Measurements from ENCODE around the gene EFNA5.

Gene EFNA5

DNA sequence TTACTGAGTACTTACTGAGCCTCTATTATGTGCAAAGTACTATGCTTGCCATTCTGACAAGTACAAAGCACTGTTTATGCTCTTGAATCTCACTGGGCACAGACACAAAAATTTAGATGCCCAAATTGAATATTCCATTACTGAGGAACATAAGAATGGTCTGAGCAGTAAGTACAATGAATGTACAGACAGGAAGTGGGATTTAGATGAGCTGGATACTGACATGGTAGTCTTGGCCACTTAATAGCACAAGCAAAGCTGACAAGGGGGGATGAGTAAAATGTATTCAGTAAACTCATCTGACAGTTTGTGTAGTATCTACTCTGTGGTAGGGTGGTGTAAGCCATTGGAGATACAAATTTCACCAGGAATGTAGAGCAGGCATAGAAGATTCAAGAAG is 132.4 kb downstream of the EFNA5 start:
- Histone ChIP-seq H3K27ac (no peak overlapping the region), H3K4me3 (no peak overlapping the region)

DNA sequence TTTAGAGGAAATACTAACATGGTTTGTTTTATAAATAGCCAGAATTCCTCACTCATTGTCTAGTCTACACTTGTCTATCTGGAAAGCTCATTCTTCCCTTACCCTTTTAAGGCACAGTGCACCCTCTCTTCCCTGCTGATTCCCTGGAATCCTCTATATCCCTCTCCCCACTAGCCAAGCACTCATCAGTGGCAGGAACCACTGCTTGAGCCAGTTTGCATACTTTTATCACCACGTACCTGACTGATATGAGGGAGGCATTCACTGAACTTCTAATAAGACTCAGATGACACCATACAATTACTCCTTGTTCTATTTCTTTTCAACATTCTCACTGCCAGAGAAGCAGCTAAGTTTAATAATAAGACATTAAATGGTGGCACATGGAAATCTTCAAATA is 134.9 kb downstream of the EFNA5 start:
- Histone ChIP-seq H3K27ac (no peak overlapping the region), H3K4me3 (no peak overlapping the region)

DNA sequence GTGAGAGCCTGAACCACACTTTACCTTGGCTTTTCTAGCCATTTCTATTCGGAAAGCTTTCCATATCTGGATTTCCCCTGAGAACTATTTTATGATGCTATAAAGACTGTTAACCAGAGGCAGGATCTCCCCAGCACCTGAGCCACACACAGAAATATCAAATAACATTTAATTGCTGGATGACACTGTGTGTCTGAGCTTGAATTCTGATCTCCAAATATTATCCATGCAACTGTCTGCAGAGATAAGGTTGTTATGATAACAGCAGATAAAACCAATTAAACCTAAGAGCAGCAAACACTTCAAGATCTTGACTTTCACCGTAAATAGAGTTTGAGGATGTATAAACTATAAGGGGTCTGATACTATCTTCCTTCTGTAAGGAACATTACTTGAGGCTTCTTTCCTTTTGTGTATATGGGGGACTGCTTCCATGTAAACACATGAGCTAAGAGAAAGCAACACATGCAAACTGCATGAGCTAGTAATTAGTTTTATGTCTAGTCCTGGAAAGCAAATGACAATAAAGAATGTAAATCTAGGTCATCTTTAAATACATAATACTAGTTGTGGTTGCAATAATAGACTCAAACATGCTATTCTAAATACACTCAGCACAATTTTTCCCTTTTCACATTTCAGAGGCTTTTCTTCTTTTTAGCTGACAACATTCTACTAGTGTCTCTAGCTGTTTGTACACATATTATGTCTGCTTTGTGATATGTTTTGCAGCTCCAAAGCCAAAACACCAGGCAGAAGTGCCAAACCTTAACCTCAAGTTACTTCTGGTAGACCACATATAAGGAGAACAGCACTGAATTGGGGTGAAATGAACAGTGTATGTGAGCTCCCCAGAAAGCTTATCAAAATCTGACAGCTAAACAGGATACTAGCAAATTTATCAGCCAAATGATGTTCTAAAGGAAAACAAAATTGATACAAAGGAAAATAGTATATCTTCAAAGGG is 136.5 kb downstream of the EFNA5 start:
- Histone ChIP-seq H3K4me3 (no peak overlapping the region), H3K27ac (no peak overlapping the region)

DNA sequence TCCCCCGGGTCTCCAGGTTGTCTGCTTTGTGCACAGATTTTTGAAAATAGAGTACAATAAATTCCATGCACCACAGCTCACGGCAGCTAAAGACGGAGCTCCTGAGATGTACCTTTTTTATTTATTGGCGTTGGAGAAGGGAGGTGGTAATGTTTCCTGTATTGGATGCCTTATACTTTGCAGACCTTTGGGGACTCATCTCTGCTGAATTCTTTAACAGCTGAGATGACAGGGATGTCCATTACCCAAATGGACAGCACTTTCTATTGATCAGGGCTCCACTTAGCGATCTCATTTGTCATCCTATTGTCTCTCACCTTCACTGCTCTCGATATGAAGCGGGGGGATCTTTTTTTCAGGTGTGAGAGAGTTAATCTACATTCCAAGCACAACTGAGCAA is 137.8 kb downstream of the EFNA5 start:
- no peak overlapping the region for H3K27ac ChIP-seq
- no peak overlapping the region for H3K4me3 ChIP-seq

DNA sequence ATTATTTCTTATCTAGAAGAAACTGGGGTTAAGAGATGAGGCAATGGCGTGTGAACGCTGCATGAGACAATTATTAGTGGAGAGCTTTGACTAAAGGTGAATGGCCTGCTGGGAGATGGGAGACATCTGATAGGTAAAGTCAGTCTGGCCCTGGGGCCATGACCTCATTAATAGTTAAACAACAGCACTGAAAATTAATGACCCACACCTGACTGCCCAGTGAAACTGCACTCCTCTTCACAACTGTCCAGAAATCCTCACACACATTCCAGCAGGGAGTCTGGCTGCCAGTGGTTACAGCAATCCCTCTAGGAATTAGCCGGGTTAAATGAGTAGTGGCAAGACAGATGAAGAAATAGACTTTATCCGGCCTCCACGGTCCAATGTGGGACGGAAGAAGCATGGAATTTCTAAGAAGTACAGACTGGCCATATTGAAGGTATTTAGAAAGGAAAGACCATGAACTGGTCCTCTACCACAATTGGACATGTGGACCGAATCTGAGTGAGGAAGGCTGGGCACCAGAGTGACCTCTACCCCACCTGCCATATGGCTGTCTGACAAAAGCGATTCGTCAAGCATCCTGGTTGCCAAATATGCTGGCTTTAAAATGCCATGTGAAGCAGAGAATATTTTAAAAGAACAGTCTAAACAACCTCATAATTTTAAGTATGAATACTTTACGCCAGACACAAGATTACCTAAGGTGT is 138.4 kb downstream of the EFNA5 start:
- Histone ChIP-seq H3K4me3 (no peak overlapping the region), H3K27ac (no peak overlapping the region)

DNA sequence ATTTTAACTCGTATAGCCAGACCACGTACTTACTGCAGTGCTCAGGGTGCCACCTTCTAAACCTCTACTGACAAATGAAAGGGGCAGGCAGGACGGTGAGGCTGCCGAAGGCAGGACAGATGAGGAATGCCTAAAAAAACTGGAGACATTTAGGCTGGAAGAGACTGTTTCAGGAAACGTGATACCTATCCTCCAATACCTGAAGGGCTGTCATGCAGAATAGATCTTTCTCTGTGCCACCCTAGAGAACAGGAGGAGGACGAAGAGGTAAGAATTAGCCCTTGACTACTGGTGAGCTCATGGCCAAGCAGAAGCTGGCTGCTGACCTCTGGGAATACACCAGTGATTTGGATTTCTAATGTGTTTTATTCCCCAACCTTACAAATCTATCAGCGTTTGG is 139.4 kb downstream of the EFNA5 start:
- H3K27ac ChIP-seq = no peak overlapping the region

DNA sequence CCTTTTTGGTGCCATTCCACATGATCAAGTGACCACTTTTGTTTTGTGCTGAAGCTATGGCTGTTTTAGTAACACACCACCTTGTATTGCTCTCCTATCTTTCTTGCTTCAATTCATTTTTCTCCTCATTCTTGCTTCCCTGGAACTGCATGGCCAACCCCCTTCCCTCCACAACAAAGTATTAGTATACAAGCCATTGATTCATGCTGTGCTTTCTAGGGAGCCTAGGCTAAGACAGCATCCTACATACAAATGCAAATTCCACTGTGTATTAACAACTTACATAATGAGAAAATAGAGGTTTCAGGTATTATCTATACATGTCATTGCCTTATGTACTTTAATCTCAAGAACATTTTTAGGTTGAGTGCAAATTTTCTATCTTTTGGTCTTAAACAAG is 141.1 kb downstream of the EFNA5 start:
- Histone ChIP-seq H3K4me3 (no peak overlapping the region), H3K27ac (no peak overlapping the region)

More for the DNA sequence above, 139.4 kb downstream of the EFNA5 start:
- H3K4me3 ChIP-seq = no peak overlapping the region

DNA sequence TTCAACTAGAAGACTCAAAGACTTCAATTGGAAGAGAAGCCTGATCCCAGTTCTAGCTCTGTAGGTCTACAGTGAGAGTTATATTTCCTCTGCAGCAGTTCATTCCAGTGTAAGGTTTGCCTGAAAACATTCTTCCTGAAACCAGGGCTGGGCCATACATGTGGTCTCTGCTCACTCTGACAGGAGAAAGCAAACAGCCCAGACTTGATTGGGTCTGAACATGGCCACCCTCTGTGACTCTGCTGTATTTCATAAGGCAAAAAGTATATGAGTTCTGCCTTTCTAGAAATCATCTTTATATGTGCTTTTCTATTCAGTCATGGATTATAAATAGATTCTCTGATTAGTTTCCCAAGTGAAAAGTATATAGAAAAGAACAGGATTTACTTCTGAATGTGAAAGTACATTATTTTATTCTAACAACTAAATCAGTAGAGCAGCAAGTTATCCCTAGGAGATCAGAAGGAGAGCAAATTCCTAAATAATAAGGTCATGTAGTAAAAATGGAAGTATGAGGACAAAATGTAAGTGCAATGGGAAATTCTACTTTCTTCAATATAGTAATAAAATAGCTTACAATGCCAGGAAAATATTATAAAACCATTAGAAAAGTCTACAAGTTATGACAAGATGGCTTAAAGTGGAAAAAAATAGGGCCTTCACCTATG is 144.3 kb downstream of the EFNA5 start:
- H3K27ac ChIP-seq = no peak overlapping the region
- no peak overlapping the region for H3K4me3 ChIP-seq

DNA sequence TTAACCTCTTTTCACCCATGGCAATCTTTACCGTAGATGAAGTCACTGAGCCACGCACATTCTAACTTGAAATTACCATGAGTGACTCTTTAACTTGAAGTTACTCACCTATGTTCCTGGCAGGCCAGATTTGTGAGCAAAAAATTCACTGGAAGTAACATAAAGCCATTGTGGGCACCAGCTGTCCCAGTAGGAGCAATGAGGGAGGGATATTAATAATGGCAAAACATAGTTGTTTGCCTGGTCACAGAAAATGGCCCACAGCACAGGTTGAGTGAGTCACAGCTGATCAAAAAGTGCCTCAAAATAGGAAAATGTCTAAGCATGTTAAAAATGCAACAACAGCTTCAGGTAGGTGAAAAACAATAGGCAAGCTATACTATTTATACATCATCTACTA is 146.6 kb downstream of the EFNA5 start:
- no peak overlapping the region for H3K4me3 ChIP-seq

DNA sequence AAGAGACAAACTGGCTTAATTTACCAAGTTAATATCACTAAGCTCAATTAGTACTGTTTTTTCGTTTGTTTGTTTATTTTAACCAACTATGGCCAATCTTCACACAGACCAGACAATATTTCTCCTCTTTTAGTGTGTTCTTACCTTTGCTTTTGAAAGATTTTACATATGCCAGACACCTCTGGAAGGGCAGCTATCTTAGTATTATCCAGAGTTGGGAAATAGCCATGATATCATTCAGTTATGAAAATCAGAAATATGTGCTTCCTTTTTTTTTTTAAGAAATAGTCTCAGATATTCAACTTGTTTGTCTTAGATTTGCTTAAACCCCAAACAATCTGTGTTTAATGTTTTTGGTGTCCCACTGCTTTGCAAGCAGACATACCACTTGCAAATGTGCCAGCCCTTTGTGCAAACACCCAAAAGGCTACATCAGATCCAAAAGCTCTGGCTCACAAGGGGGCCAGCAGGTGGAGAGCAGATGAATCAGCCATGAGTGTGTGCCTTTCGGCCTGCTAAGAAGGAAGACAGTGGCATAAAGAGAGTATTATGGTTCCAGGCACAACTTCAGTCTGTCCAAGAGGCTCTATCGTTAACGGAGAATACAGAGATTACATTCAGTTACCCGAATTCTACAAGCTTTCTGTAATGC is 147.6 kb downstream of the EFNA5 start:
- Histone ChIP-seq H3K4me3 (no peak overlapping the region), H3K27ac (no peak overlapping the region)

More for the DNA sequence above, 146.6 kb downstream of the EFNA5 start:
- no peak overlapping the region for H3K27ac ChIP-seq

DNA sequence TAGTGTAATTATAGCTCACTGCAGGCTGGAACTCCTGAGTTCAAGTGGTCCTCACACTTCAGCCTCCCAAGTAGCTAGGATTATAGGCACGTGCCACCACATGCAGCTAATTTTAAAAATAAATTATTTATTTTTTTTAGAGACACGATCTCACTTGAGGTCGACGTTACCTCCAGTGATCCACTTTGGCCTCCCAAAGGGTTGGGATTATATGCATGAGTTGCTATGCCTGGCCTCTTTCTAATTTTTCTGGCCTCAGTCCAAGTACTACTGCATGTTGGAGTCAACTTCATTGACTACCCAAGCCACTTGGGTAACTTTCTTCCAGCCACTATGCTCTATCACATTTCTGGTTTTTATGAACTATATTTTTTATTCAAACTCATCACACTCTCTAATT is 148.3 kb downstream of the EFNA5 start:
- no peak overlapping the region for H3K27ac ChIP-seq
- no peak overlapping the region for H3K4me3 ChIP-seq

DNA sequence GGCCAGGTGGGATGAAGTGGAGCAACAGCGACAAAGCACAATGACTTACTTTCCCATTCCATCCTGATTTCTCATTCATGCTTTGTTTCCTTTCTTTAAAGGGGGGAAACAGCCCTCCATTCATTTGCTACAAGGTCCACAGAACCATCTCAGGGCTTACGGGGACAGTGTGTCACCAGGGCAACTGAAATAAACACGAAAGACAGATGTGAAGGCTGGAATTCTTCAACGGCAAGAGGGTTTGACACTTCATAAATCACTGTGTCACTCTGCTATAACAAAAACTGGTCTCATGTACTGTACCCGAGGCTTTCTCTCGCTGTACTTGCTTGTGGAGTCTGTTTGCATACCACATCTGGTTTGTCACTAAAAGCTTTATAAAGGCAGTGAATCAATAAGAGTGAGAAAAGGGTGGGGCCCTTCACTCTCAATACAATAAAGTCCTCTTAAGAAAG is 150.8 kb downstream of the EFNA5 start:
- H3K27ac ChIP-seq = peak overlapping the region in 1 of 21 experiments; percentile 47

DNA sequence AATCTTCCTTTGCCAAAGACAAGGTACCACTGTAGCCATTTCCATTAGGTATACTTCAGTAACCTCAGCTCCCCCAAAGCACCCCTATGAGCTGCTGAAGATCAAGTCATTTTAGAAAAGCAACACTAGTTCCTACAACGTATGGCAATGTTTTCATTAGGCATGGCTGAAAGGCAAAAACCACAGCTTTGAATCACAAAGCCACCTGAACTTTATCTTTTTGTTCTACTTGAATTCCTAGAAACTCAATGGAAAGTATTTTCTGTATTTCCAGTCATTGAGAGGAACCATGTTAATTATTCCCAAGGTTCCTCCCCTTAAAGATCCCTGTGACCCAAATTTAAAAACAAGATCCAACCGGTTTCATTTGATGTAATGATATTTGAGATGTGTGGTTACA is 152.1 kb downstream of the EFNA5 start:
- Histone ChIP-seq H3K27ac (no peak overlapping the region), H3K4me3 (no peak overlapping the region)

More for the DNA sequence above, 150.8 kb downstream of the EFNA5 start:
- no peak overlapping the region for H3K4me3 ChIP-seq

DNA sequence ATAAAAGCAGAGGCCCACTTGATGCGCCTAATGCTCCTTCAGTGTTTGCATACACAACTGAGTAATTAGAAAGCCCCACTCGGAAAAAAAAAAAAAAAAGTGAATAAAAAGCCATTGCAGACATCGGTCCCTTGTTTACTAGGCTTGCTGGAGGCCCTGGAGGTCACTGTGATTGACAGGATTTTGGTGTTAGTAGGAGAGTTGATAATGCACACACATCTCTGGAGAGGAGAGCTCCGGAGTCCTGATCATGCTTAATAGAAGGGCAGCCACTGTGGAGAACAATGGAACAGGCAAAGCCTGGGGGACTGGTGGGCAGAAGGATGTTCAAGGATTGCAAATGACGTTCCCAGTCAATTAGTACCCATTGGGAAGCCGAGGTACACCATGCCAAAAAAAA is 152.5 kb downstream of the EFNA5 start:
- Histone ChIP-seq H3K4me3 (no peak overlapping the region), H3K27ac (no peak overlapping the region)

DNA sequence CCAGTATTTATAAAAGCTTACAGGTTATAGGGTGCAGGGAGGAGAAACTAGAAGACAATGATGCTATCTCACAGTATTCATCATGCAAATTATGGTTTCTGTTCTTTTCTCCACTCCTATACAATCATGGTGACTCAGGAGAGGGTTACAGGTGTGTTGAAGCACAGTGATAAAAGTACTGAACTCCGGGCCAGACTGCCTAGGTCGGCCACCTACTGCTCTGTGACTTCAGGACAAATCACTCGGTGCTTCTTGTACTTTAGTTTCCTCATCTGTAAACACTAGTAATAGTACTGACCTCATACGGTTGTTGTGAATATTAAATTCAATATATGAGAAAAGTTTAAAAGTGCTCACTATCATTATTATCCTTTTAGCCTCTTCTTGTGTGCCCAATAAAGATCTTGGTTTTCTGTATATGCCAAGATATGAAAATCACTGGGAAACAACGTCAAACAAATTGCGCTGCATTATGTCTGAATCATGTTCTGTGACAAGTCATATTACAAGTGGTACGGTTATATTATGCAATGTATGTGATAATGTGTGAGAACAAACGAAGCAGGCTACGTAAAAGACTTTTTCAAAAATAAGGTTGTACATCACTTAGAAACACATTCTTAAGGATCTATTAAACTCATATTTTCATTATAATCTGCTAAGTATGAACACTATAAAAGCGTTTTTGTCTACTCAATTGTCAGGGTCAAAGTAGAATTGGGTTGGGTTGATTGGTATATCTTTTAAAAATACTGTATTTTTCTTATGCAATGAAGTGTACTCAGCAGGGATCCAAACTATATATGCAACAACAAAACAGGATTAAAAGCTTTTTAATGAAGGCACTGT is 153.3 kb downstream of the EFNA5 start:
- no peak overlapping the region for H3K4me3 ChIP-seq
- no peak overlapping the region for H3K27ac ChIP-seq

DNA sequence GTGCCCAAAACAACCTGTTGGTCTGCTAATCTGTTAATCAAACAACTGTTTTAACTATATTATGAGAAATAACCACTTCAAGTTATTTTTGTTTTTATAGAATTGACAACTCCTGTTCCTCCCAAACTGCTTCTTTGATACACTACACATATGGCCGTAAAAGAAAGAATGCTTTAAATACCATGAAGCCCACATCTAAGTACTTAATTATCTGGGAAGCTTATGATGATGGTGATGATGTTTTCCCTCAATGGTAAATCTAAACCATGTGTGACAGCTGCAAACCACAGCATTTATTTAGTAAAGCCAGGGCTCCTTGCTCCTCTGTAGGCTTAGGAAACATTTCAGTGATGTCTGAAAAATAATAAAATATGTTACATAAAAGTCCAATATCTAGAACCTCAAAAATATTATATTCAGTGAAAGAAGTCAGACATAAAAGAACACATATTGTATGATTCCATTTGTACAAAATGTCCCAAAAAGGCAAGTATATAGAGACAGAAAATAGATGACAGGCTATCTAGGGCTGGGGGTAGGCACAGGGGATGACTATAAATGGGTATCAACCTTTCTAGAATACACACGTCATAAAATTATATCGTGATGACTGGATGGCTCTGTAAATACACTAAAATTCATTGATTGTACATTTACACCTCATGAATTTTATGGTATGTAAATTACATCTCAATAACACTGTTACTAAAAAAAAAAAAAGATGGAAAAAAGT is 154.1 kb downstream of the EFNA5 start:
- Histone ChIP-seq H3K27ac (no peak overlapping the region), H3K4me3 (no peak overlapping the region)

DNA sequence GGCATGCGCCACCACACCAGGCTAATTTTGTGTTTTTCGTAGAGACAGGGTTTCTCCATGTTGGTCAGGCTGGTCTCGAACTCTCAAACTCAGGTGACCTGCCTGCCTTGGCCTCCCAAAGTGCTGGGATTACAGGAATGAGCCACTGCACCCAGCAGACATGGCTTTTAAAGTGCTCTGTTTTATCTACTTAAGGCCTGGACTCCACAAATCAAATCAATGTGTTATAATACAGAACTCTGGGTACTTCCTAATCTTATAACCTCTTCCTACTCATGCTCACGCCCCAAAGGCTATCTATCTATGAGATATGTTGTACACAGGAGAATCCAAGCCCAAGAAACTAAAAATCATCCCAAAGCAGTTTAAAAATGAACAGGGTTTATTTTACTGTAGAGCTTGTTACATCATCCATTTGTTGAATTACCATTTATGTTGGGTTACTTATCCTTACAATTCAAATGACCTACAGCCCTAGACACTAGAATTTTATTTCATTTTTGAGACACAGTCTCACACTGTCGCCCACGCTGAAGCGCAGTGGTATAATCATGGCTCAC is 155.1 kb downstream of the EFNA5 start:
- Histone ChIP-seq H3K27ac (no peak overlapping the region), H3K4me3 (no peak overlapping the region)

DNA sequence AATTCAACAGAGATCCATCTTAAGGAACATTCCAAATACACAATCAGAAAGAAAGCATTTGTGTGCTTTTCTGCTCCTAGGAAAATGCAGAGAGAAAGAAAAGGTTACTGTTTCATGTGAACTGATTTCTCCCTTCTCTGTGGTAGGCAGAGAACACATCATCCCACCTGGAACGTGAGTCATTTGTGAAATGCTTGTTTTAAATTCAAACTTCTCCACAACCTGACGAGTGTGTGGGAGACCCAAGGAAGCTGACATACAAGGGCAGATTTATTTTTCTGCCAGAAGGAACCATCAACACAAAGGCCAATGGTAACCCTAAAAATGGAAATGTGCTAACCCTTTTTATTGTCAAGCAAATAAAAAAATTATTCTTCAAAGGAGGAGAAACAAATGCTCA is 156.4 kb downstream of the EFNA5 start:
- no peak overlapping the region for H3K27ac ChIP-seq
- no peak overlapping the region for H3K4me3 ChIP-seq

Measured in skin epidermis (tissue), 12 donors.